Activated gamma-delta T cell treated with Interleukin-2 at 50 U/mL for 16 hours (primary cell): ENCODE measurements around the gene MS4A6E.
"Not testable (repeated sequence)": the region's sequence is repeated elsewhere in the genome, so short reads cannot be mapped to it uniquely, and the experiment has no call there.

Experiments
- DNase-seq: peaks from one replicate; pipeline ENCODE4 v3.0.0-alpha.2; 2020

The MS4A6E gene, protein sequence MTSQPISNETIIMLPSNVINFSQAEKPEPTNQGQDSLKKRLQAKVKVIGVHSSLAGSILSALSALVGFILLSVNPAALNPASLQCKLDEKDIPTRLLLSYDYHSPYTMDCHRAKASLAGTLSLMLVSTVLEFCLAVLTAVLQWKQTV

DNA sequence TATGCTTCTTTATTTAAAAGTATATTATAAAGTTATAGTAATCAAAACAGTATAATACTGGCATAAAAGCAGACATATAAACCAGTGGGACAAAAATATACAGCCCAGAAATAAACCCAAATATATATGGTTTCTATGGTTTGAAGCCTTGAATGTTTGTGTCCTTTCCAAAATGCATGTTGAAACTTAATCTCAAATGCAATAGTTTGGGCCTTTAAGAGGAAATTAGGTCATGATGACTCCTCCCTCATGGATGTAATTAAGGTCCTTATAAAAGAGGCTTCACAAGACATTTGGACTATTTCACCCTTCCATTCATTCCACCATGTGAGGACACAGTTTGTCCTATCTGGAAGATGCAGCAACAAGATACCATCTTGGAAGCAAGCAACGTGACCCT is at the start of gene MS4A6E:
TSS of gene MS4A6E (plus strand) at position 301 of the 400 bp plus-strand sequence. CDS start 7,641 bp downstream, outside the sequence.
- no peak for DNase-seq

DNA sequence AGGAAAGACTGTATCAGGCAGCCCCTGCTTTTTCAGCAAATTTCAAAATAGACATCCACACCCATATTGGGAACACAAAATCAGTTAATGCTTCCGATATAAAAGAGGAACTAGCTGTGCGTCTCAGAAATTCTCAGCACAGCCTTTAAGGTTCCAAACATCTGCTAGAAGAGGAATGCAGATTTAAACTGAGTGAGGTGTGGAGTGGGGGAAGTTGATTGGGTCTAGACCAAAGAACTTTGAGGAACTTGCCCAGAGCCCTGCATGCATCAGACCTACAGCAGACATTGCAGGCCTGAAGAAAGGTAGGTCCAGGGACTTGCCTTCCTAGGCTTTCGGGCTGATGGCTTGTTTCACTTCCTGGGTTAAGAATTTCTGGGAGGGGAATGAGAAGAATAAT is 46.6 kb upstream of the MS4A6E start, which contains the start of gene MS4A4A:
TSS of gene MS4A4A (plus strand) at position 255 of the 400 bp plus-strand sequence. CDS start at position 265, 10 bp downstream.
- no peak for DNase-seq

DNA sequence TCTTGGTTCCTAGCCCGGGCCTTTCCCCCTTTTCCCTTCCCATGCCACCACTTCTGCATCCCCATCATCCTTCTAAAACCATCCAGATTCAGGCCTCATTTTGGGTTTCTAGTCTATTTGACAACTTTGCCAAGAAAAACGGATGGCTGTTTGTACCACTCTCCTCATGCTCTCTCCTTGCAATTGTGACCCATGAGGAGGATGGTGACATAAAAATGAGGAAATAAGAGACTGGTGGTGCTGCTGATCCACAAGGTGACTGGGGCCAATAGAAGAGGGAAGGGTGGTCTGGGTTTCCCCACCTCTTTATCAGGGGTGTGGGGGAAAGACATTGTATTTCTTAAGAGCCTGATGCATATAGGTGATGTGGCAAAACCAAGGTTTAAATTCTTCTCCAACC is 45.6 kb upstream of the MS4A6E start:
- DNase-seq, result no peak

DNA sequence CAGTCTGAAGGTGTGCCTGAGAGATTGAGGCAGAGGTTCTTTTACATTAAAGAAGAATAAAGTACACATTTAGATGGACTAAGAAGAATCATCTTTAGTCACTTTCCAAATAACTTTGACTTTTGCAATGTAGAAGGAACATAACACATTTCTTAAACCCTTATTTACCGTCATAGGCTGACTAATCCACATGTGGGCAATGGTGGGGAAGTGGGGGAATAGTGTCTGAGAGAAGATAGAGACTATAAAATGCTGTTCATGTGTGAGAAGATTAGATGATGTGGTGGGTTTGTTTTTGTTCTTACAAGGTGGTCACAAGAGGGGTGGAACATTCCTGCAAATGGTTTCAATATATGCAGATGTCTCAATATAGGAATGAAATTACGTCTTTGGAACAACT is 44.8 kb upstream of the MS4A6E start:
- no peak for DNase-seq

DNA sequence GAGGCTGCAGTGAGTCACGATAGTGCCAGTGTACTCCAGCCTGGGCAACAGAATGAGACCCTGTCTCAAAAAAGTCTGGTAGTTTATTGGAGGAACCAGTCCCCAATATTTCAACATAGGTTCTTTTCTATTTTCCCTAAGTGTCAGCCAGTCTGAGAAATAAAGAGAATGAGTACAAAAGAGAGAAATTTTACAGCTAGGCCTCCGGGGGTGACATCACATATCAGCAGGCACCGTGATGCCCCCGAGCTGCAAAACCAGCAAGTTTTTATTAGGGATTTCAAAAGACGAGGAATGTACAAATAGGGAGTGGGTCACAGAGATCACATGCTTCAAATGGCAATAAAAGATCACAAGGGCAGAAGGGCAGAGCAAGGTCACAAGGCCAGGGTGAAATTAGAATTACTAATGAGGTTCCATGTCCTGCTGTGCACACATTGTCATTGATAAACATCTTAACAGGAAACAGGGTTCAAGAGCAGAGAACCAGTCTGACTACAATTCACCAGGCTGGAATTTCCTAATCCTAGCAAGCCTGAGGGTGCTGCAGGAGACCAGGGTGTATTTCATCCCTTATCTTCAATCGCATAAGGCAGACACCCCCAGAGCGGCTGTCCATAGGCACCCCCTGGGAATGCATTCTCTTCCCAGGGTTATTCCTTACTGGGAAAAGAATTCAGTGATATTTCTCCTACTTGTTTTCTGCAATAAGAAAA is 41.5 kb upstream of the MS4A6E start:
- not testable (repeated sequence) for DNase-seq

DNA sequence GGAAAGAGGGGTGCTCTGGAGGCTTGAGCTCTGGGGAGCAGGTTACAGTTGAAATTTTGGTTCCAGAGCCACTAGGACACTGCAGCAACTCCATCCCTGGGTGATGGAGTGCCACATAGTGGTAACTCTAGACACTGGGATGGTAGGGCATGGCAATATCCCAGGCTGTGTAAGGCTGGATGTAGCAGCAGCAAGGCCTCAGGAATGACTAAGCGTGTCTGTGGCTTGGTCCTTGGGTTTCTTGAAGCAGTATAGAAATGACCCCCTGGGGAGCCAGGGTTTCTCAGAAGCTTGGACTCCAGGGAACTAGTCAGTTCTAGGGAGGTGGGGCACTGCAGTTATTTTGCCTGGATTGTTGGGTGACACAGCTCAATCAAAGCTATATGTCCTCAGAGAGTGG is 38.5 kb upstream of the MS4A6E start:
- DNase-seq, result no peak

DNA sequence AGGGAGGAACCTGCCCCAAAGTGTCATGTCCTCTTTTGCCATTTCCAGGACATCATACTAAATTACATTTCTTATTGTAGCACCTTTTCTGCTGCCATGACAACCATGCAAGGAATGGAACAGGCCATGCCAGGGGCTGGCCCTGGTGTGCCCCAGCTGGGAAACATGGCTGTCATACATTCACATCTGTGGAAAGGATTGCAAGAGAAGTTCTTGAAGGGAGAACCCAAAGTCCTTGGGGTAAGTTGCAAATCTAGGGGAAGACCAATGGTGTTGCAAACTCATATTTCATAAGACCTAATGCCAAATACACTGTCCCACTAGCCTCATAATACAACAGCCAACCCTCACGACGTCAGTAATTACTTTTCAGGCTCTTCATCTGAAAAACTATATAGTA is 34.9 kb upstream of the MS4A6E start:
- DNase-seq, result no peak

DNA sequence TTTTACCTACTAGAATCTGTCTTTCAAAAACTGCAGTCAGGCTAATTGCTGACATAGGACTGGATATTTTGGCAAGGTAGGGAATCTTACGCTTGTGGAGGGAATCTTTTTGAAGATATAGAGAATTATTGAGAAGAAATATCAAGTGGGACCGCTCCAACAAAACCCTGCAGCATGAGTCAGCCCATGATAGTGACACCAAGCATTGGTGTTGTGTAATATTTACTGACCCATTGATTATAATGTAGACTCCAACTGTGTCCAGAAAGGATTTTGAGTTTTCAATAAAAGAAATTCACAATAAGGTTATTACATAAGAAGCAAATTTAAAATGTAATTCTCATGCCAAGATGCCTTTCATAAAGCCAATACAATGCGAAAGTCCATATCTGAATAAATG is 25.9 kb upstream of the MS4A6E start:
- DNase-seq, result no peak

DNA sequence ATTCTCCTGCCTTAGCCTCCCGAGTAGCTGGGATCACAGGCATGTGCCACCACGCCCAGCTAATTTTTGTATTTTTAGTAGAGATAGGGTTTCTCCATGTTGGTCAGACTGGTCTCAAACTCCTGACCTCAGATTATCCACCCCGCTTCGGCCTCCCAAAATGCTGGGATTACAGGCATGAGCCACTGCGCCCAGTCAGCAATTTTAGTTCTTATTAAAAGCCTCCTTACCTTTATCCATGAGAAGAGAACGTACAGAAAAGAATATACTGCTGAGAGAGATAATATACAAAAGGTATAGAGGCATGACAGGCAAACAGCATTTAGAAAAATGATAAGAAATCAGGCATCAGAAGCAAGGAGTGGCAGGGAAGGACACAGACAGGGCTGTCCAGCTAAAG is 25.2 kb upstream of the MS4A6E start:
- not testable (repeated sequence) for DNase-seq

DNA sequence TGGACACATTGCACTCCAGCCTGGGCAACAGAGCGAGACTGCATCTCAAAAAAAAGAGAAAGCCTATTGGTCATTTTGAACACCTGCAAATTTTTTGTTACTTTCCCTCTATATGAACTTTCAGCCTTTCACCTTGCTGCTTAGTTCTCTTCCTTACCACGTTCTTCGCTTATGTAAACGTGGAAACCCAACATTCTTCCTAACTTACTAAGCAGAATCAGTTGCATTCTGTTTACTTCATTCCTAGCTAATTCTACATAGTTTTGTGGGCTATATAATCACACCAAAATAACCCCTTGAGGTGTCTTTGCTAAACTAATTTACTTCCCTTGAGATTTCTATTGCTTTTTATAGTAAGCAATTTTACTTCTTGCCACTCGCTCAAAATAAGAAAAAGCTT is 23.4 kb upstream of the MS4A6E start:
- no peak for DNase-seq

DNA sequence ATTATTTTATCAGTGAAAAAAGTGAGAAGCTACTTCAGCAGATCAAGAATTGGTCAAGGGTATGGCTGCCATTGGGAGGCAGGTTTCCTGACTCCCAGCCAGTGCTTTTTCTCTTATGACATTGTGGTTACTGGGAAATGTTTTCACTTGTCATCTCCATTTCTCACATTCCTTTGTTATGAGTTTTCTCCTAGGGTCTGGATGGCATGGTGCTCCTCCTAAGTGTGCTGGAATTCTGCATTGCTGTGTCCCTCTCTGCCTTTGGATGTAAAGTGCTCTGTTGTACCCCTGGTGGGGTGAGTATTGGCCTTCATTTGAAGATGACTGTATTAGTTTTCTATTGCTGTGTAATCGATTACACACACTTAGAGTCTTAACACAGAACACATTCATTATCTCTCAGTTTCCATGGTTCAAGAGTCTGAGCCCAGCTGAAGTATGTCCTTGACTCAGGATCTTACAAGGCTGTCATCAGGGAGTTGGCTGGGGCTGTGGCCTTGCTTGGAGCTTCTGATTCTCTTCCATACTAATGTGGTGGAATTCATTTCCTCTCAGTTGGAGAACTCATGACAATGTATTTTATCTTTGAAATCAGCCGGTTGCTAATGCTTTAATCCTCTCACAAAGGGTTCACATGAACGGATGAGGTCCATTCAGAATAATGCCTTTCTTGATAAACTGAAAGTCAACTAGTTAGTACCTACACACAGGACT is 21.0 kb upstream of the MS4A6E start:
- no peak for DNase-seq

DNA sequence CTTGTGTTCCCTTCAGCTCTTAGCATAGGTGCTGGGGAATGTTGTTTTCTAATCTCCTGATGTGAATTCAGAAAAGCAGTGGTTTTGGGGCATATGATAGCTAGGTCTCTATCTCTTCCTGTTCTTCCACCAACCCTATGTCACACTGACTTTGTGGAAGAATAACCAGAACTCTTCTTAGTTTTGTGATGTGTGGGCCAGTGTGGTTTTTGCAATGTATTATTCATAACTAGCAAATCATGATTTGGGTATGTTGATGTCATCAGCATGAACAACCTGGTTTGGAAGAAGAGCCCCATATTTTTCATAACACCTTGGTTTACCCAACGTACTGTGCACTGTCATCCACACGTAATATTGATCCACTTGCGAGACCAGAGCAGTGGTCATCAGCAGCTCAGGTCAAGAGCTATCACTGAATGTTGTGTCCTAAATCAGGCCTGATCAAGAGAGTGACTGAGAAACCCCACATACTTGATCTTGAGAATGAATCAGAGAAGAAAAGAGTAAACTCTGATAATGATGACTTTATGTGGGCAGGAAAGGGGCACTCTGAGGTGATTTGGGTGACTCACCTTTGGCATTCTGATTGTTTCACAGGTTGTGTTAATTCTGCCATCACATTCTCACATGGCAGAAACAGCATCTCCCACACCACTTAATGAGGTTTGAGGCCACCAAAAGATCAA is 19.4 kb upstream of the MS4A6E start:
- DNase-seq, result no peak

DNA sequence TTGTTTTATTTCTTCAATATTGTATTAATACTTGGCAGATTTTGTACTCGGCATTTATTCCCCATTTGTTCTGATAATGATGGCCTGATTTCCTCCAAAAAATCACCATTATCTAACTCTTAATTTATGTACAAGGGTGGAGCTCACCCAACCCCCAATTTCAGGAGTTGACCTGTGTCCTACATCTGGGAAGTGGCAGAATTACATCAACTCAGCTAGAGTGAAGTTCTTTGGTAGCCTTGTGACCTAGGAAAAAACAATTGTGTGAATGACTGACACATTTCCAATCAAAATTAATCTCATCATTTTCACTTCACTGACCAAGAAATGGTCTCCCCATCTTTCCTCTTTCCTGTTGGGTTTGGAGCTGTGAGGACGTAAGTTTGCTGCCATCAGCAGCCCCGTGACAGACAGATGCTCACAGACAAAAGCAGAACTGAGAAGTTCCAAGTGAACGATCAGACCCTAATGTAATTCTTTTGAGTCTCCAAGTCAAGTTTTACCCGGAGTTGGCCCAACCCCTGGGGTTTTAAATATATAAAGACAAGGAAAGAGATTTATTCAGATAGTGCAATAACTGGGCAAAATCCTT is 16.6 kb upstream of the MS4A6E start:
- no peak for DNase-seq

DNA sequence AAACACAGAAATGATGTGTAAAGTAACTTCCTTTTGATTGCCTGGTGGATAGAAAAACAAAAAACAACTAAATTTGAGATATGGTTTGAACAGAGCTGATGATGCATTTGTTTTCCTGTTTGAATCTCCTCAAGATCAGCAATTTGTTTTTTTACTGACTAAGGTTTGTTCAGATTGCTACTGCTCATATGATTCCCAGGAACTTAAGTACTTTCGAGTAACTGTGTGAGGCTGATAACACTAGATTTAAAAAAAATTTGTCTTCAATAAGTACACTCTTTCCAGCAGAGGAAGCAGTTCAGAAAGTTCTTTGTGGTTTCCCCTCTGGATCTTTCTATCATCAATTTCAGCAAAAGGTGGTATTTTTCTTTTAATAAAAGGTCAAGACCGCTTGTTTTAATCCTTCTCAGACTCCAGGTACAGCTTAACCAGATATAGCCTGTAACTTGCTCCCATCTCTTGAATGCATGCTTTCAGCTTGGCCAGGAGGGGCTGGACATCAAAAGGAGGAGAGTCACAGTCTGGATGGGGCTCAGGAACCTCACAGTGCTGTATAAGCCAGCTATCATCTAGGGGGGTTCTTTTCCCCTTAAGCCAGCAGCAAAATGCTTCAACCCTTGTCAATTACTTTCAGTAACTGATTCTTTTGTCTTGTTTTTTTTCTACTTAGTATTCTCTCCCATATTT is 12.3 kb upstream of the MS4A6E start:
- DNase-seq, result no peak

DNA sequence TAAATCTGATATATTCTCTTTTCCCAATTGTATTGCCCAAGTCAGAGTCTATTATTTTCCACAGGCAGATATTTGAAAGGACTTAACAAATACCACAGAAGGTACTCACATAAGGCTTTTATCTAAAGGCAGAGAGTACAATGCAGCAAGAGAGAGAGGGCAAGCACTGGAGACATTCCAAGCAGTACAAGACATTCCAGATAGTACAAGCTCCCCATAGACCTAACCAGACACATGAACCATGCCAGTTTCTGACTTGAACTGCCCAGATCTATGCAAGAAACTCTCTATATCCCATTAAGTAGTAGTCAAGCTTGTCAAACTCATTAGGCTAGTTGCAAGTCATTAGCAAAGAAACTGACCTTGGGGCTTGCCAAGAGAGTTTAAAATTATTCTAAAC is 11.2 kb upstream of the MS4A6E start:
- no peak for DNase-seq

DNA sequence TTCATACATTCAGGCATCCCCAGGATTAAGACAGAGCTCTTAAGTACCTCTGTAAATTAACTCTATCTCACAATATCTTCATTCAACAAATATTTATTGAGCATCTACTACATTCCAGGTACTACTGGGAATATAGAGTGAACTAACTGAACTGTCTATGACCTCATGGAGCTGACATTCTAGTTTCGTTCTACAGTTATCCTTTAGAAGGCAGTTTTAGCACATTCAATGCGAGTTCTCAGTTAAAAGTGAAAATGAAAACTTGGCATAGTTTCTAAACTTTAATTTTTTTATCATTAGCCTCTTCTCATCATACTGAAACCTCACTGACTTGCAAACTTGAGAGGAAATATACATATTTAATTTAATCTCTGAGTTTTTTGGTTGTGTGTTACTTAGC is 10.7 kb upstream of the MS4A6E start:
- no peak for DNase-seq

DNA sequence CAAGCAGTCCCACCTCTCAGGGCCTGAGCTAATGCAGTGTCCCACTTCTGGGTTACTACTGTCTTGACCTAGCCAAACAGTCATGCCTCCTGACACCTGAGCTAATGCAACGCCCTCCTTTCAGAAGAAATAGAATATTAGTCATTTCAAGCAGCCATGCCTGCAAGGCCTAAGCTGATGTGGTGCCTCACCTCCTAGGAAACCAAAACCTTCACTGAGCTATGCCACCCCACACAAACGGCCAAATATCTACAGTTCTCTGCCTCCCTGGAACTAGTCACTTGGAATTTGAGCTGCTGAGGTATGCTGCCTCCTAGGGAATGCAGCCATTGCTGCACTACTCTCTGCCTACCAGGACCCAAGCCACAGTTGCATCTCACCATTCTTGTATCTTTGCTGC is 8.3 kb upstream of the MS4A6E start:
- no peak for DNase-seq

DNA sequence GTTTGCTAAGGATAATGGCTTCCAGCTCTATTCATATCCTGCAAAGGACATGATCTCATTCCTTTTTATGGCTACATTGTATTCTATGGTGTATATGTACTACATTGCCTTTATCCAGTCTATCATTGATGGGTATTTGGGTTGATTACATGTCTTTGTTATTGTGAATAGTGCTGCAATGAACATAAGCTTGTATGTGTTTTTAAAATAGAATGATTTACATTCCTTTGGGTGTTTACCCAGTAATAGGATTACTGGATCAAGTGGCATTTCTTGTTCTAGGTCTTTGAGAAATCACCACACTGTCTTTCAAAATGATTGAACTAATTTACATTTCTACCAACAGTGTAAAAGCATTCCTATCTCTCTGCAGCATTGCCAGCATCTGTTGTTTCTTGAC is 6.0 kb upstream of the MS4A6E start:
- no peak for DNase-seq

DNA sequence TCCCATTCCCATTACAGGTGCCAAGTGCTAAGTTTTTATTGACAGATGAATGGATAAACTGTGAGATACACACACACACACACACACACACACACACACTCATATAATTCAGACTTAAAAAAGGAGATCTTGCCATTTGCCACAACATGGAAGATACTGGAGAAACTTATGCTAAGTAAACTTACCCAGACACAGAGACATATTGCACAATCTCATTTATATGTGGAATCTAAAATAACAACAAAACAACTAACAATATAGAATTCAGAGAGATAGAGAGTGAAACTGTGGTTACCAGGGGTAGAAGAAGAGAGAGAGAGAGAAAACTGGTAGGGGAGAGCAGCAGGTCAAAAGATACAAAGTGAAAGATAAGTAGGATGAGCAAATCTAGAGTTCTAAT is 1.4 kb downstream of the MS4A6E start:
- no peak for DNase-seq

DNA sequence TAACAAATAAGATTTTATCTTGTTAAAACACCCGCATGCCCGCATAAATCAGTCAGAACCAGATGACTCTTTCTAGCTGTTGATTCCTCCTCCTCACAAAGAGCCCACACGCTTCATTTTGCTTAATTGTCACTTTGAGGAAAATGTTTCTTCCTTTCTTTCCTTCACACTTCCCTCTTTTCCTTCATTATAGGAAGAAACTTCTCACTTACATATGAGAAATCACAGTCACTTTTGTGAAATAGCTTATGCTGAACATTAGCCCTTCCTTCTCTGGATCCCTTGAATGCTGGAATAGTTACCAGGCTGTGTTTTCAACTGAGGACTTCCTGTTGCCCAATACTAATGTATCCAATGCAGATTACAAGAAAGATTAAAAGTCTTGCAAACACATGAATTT is 5.8 kb downstream of the MS4A6E start:
- DNase-seq, result no peak

DNA sequence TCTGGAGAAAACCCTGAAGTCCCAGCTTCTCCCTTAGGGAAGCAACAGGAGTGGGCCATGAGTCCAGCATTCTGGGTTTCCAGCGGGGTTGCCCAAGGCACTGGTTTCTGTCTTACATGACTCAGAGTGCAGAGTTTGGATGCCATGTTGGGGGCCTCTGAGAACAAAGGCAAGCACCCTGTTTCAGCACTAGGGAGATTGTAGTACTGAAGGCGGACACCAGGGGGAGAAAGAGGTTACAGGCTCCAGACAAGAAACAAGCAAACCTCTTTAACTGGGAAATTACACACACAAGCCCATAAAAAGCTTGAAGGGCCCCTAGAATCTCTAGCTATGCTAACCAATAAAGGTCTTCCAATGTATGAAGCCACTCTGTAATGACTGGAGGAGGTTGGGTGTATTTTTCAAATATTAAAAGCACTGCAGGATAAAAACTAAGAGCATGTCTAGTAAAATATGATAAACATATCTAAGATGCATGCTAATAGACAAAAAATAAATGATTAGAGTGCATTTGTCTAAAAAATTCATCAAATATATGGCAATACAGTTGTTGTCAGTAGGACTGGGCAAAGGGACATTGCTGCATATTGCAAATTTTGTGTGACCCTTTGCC is 7.1 kb downstream of the MS4A6E start:
- peak; percentile 54 for DNase-seq

DNA sequence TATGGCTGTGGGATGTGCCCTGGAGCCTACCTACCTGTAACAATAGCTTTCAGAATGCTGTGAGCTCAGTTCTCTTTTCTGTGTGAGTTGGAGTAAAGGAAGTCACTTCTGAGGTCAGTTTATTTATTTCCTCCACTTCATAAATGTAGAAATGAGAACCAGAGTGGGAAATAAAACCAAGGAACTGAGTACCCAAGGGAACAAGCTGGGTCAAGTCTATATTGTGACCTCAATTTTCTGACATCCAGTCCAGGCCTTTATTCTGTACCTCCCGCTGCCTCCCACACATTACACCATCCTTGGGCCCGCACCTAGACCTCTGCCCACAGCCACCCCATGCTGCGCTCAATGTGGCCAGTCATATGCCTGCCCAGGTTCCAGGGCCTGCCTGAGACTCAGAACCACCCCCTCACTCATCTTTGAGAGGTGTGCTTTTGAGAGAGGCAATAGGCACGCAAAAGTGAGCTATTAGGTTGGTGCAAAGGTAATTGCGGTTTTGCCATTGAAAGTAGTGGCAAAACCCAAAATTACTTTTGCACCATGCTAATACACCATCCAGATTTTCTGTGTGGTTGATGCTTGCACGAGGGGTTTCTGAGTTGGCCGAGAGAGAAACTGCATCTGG is 9.8 kb downstream of the MS4A6E start:
- DNase-seq, result no peak
